Measurements from ENCODE around the gene GNAI2.
"Not testable (repeated sequence)": the region's sequence is repeated elsewhere in the genome, so short reads cannot be mapped to it uniquely, and the experiment has no call there.

GNAI2 gene

GRCh38 chr3:50264383-50264963 lies 28.5 kb downstream of the GNAI2 start:
- peak; percentile 85 for DNase-seq (ENCODE audit: low spot score)

GRCh38 chr3:50264964-50265485 lies 29.0 kb downstream of the GNAI2 start:
- DNase-seq (ENCODE audit: low spot score) = peak; percentile 71

- no peak for DNase-seq (ENCODE audit: low spot score)
Observed at GRCh38 chr3:50265571-50265970, 29.6 kb downstream of the GNAI2 start.

- no peak for DNase-seq (ENCODE audit: low spot score)
Observed at GRCh38 chr3:50266017-50266416, 30.0 kb downstream of the GNAI2 start.

- no peak for DNase-seq (ENCODE audit: low spot score)
Observed at GRCh38 chr3:50266836-50267235, 30.8 kb downstream of the GNAI2 start.

- DNase-seq (ENCODE audit: low spot score) = no peak
Observed at GRCh38 chr3:50267280-50267913, 31.4 kb downstream of the GNAI2 start.

GRCh38 chr3:50268276-50268675 lies 32.3 kb downstream of the GNAI2 start:
- DNase-seq (ENCODE audit: low spot score) = no peak

GRCh38 chr3:50268703-50269451 lies 32.9 kb downstream of the GNAI2 start, which contains the start of gene SEMA3B:
Gene SEMA3B, plus strand, starts transcription at chr3:50269147. Its CDS starts 94 bp downstream, at chr3:50269241.
- DNase-seq (ENCODE audit: low spot score) = peak; percentile 93

GRCh38 chr3:50269460-50269859 lies 33.5 kb downstream of the GNAI2 start:
- DNase-seq (ENCODE audit: low spot score) = no peak

- DNase-seq (ENCODE audit: low spot score) = peak; percentile 44
Observed at GRCh38 chr3:50269977-50270413, 34.0 kb downstream of the GNAI2 start.

- DNase-seq (ENCODE audit: low spot score) = no peak
Observed at GRCh38 chr3:50270422-50271224, 34.6 kb downstream of the GNAI2 start.

- DNase-seq (ENCODE audit: low spot score) = no peak
Observed at GRCh38 chr3:50271314-50271936, 35.4 kb downstream of the GNAI2 start.

- not testable (repeated sequence) for DNase-seq (ENCODE audit: low spot score)
Observed at GRCh38 chr3:50272538-50272910, 36.5 kb downstream of the GNAI2 start.

- DNase-seq (ENCODE audit: low spot score) = peak; percentile 82
Observed at GRCh38 chr3:50272911-50273688, 37.1 kb downstream of the GNAI2 start.

- DNase-seq (ENCODE audit: low spot score) = no peak
Observed at GRCh38 chr3:50273689-50274065, 37.7 kb downstream of the GNAI2 start.

GRCh38 chr3:50274371-50275104 lies 38.5 kb downstream of the GNAI2 start:
- peak; percentile 34 for DNase-seq (ENCODE audit: low spot score)

- DNase-seq (ENCODE audit: low spot score) = no peak
Observed at GRCh38 chr3:50275141-50275995, 39.4 kb downstream of the GNAI2 start.

GRCh38 chr3:50275996-50276761 lies 40.2 kb downstream of the GNAI2 start:
- DNase-seq (ENCODE audit: low spot score) = no peak

GRCh38 chr3:50276762-50277101 lies 40.7 kb downstream of the GNAI2 start:
- no peak for DNase-seq (ENCODE audit: low spot score)

Data from LoVo (cell line).